Measurements from ENCODE around the gene NUDCD2.
"Not testable (repeated sequence)": the region's sequence is repeated elsewhere in the genome, so short reads cannot be mapped to it uniquely, and the experiment has no call there.

The NUDCD2 gene

GRCh38 chr5:163433271-163433670, 26.6 kb downstream of the NUDCD2 start:
- in situ Hi-C loops (cut with HindIII; ENCODE audit: low sequenced_read_pairs) = no loop called here

DNA sequence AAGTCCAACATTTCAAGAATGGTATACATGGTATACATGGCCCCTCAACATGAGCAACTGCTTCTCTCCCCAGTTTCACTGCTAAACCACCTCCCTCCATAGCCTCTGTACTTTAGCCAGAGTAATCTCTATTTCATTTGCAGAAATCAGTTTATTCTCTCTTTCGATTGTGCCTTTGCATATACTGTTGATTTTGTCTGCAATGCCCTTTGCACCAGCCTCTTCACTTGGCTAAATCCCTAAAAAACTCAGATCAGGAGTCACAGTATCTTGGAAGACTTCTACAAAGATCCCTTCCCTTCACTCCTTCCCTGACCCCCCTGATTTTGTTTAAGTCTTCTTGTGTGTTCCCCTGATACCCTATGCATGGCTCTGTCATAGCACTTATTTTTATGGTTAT, 27.4 kb downstream of the NUDCD2 start:
- in situ Hi-C loops (cut with HindIII; ENCODE audit: low sequenced_read_pairs) = no loop called here

GRCh38 chr5:163426128-163426527, 33.8 kb downstream of the NUDCD2 start:
- in situ Hi-C loops (cut with HindIII; ENCODE audit: low sequenced_read_pairs) = not testable (repeated sequence)

DNA sequence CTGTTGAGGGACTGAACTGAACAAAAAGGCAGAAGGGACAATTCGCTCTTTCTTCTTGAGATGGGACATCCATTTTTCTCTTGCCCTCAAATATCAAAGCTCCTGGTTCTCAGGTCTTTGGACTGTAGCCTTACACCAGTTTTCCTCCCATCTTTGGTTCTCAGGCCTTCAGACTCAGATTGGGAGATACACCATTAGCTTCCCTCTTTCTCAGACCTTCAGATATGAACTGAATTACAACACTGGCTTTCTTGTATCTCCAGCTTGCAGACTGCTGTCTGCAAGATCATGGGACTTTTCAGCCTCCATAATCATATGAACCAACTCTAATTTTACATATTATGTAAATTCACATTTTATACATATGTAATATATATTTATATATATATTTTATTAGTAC, 35.1 kb downstream of the NUDCD2 start:
- in situ Hi-C loops (cut with HindIII; ENCODE audit: low sequenced_read_pairs) = no loop called here

DNA sequence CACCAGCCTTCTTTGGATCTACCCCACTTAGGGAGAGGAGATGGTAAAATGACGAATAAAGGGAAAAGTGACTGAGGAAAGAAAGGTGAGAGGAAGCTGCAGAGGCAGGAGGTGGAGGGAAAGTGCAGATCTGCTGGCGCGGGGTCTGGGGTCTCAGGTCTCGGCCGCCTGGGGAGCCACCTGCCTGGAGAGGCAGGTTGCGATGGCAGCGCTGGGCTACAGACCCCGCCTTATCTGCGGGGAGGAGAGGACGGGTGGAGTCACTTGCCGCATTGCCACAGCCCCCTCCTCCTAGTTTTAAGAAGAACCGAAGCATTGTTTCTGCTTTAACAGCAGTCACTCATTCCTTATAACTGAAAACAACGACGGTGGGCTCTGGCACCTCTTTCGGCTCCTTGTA, 44.2 kb downstream of the NUDCD2 start:
- in situ Hi-C loops (cut with HindIII; ENCODE audit: low sequenced_read_pairs) = not testable (repeated sequence)

DNA sequence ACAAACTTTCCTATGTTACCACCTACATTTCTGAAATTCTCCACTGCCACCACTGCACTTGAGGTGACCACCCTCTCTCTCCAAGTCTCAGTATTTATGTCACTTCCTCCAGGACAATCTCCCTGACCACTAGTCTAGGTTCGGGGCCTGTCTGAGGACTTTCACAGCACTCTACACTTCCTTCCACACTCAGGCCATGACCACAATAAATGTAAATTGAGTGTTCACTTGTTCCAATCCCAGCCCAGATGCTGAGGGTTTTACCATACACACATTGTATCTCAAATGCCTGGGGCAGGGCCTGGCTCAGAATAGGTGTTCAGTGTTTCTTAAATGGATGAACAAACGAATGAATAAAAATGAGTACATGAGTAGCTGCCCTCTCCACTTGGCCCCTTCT, 49.4 kb downstream of the NUDCD2 start:
- in situ Hi-C loops (cut with HindIII; ENCODE audit: low sequenced_read_pairs) = no loop called here

- in situ Hi-C loops (cut with HindIII; ENCODE audit: low sequenced_read_pairs) = no loop called here
Observed at GRCh38 chr5:163409384-163409783, 50.5 kb downstream of the NUDCD2 start.

GRCh38 chr5:163408311-163408923, 51.5 kb downstream of the NUDCD2 start:
- in situ Hi-C loops (cut with HindIII; ENCODE audit: low sequenced_read_pairs) = no loop called here

DNA sequence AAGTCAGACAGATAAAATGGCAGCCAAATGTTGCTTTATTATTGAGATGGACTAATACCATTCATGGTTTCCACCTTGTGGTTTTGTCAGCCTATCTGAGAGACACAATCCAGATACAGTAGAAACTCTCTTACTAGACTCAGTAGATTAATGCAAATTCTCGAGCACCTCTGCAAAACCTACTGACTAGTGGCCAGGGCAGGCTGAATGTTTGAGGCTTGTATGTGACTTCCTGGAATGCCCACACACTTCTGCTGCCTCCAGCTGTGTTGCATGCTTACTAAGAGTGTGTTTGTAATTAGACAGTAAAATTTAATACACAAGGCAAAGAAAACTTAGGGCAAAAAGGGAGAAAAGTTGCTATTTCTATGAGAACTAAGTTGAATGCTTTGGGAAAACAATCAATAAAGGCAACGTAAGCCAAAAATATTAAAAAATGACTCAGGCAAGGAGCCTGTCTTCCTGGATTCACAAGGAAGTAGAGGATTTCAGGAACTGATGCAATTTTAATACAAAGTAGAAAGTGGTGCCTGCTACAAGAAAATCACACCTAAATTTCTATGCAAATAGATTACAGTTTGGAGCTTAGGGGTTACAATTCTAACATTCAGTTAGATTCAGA, 52.8 kb downstream of the NUDCD2 start:
- in situ Hi-C loops (cut with HindIII; ENCODE audit: low sequenced_read_pairs) = no loop called here

DNA sequence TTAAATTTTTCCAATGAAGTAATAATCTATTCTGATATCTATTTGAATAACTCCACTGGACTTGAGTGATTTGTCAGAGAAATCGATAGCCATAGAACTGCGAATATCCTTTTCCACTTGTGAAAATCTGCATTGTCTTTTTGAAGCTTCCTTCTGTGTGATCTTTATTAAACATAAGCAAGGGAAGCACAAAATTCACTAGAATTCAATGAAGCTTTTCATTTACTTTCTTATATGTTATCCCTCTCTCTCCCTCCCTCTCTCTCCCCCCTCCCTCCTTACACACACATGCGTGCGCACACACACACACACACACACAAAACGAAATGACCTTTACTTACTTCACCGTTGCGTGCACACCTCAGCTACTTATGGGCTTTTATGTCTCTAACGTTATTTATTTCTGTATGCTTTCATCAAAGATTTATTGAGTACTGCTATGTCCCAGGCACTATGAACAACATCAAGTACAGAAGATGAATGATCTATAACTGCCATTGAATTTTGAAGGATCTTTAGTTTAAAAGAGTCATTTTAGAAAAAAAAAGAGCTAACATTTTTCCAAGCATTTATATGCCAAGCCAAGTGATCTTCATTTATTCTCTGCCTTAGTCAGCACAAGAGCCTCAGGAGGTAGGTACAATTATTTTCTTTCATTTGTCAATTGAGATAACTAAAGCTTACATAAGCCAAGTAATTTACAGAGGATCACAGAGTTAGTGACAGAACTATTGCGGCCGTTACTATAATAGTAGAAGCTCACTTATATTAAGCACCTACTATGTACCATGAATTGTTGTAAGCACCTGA, 55.3 kb downstream of the NUDCD2 start:
- in situ Hi-C loops (cut with HindIII; ENCODE audit: low sequenced_read_pairs) = no loop called here

GRCh38 chr5:163402007-163402406, 57.9 kb downstream of the NUDCD2 start:
- in situ Hi-C loops (cut with HindIII; ENCODE audit: low sequenced_read_pairs) = no loop called here

DNA sequence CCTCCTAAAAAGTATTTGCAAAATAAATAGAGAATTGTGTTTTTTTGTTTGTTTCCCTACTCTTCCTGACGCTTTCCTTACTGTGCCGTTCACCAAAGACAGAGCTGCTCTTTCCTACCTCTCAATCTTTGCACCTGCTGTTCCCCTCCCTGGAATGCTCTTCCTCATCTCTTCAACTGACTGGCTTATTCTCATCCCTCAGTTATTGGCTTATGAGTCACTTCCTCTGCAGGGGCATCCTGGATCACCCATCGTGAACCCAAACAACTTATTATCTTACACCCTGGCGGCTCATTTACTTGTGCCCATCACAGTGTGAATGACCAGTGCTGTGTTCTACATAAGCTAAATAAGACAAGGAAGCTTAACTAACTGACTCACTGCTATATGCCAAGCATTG, 58.6 kb downstream of the NUDCD2 start:
- in situ Hi-C loops (cut with HindIII; ENCODE audit: low sequenced_read_pairs) = no loop called here

DNA sequence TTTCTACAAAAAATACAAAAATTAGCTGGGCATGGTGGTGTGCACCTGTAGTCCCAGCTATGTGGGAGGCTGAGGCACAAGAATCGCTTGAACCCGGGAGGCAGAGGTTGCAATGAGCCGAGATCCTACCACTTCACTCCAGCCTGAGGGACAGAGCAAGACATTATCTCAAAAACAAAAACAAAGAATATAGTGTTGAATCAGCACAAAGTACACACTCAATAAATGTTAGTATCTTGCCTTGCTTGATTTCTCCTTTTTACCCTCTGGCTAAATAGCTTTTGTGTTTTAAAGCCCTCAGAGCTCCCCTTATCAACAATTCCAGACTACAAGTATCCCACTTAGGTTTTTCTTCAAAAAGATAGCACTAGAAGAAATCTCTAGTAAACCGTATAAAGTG, 60.0 kb downstream of the NUDCD2 start:
- in situ Hi-C loops (cut with HindIII; ENCODE audit: low sequenced_read_pairs) = no loop called here

DNA sequence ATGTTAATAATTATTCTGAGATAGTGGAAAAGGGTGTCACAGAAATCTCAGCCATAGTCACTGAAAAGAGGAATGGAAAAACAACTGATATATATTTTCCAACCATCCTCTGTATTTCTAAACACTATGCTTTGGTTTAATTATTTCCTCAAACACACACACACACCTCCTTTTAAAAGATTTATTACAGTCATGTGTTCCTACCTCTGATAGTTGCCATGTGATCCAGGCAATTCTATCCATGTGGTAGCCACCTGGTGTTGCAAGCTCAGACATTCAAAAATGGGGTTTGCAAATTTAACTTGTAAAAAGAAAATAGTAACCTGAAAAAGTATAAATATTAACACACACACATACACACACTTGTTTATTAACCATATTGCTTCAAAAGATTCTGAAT, 62.5 kb downstream of the NUDCD2 start:
- in situ Hi-C loops (cut with HindIII; ENCODE audit: low sequenced_read_pairs) = no loop called here

DNA sequence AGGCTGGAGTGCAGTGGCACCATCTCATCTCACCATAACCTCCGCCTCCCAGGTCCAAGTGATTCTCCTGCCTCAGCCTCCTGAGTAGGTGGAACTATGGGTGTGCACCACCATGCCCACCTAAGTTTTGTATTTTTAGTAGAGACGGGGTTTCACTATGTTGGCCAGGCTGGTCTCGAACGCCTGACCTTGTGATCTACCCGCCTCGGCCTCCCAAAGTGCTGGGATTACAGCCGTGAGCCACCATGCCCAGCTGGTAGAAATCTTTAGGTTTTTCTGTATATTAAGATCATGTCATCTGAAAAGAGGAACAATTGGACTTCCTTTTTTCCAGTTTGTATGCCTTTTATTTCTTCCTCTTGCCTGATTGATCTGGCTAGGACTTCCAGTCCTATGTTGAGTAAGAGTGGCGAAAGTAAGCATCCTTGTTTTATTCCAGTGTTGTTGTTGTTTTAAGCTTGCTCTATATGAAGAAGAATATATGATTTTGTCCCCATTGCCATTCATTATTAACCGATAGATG, 63.0 kb downstream of the NUDCD2 start:
- in situ Hi-C loops (cut with HindIII; ENCODE audit: low sequenced_read_pairs) = not testable (repeated sequence)

Data from DLD1 (cell line).